C4-2B (cell line): ENCODE data around the gene HOXB9.

Experiments used
- H3K27ac ChIP-seq: fragments of 450-650 bp; 2 replicates; pipeline ENCODE4 v1.5.1; 2017
- CTCF ChIP-seq: fragments of 450-650 bp; conservative IDR thresholded peaks from 2 replicates; pipeline ENCODE4 v1.5.1; 2017; ENCODE audit warnings: mild to moderate bottlenecking
- ZFX ChIP-seq: fragments of 450-650 bp; IDR thresholded peaks from 2 replicates; pipeline ENCODE4 v1.6.1; 2017

HOXB9 gene

GRCh38 chr17:48626245-48627117 is at the start of gene HOXB9:
Gene HOXB9 (minus strand): TSS chr17:48626358. CDS start chr17:48626269, 89 bp downstream.
- H3K27ac ChIP-seq: peak within 1 kb of the TSS; percentile 40
- TF ChIP-seq ZFX (no peak), CTCF (no peak)

- H3K27ac ChIP-seq: peak overlapping the region; percentile 35
- TF ChIP-seq ZFX (no peak), CTCF (no peak)
These were observed 46.2 kb upstream of the HOXB9 start for GRCh38 chr17:48672340-48672739.

- H3K27ac ChIP-seq: peak overlapping the region; percentile 35
- TF ChIP-seq ZFX: no peak
- peak; percentile 97 for TF ChIP-seq CTCF
These were observed 45.6 kb upstream of the HOXB9 start for GRCh38 chr17:48671697-48672171.

GRCh38 chr17:48663134-48663924 is 37.2 kb upstream of the HOXB9 start:
- TF ChIP-seq ZFX (no peak), CTCF (peak; percentile 44)
- H3K27ac ChIP-seq: no peak overlapping the region

GRCh38 chr17:48655913-48656312 is 29.8 kb upstream of the HOXB9 start:
- TF ChIP-seq ZFX (no peak), CTCF (no peak)
- no peak overlapping the region for H3K27ac ChIP-seq

- H3K27ac ChIP-seq: no peak overlapping the region
- no peak for TF ChIP-seq ZFX
- TF ChIP-seq CTCF: no peak
These were observed 23.6 kb upstream of the HOXB9 start for GRCh38 chr17:48649741-48650140.

GRCh38 chr17:48647963-48648245 is 21.7 kb upstream of the HOXB9 start:
- TF ChIP-seq CTCF (no peak), ZFX (no peak)
- H3K27ac ChIP-seq: no peak overlapping the region
